HG03520 (cell line): ENCODE results near the gene CYTH1.

Source experiments
- ATAC-seq: cut with Tn5 transposase; IDR thresholded peaks from one replicate; pipeline ENCODE4 v1.9.1; 2021; ENCODE audit warnings: mild to moderate bottlenecking, moderate library complexity; ENCODE audit not compliant: unreplicated experiment

The CYTH1 gene

GRCh38 chr17:78738698-78739097 lies 43.4 kb downstream of the CYTH1 start:
- ATAC-seq, result no peak

GRCh38 chr17:78738278-78738677 lies 43.8 kb downstream of the CYTH1 start:
- no peak for ATAC-seq

GRCh38 chr17:78737332-78737731 lies 44.7 kb downstream of the CYTH1 start:
- no peak for ATAC-seq

- ATAC-seq, result peak; percentile 43
These were observed 45.5 kb downstream of the CYTH1 start for GRCh38 chr17:78736526-78737079.

- no peak for ATAC-seq
These were observed 46.1 kb downstream of the CYTH1 start for GRCh38 chr17:78735832-78736525.

- ATAC-seq, result no peak
These were observed 47.1 kb downstream of the CYTH1 start for GRCh38 chr17:78734793-78735641.

GRCh38 chr17:78732354-78732753 lies 49.7 kb downstream of the CYTH1 start:
- ATAC-seq, result no peak

GRCh38 chr17:78731904-78732303 lies 50.2 kb downstream of the CYTH1 start:
- ATAC-seq, result no peak

GRCh38 chr17:78729641-78730040 lies 52.4 kb downstream of the CYTH1 start:
- no peak for ATAC-seq

- ATAC-seq, result no peak
These were observed 53.6 kb downstream of the CYTH1 start for GRCh38 chr17:78728495-78728894.

GRCh38 chr17:78727476-78728229 lies 54.4 kb downstream of the CYTH1 start:
- ATAC-seq, result no peak

- ATAC-seq, result no peak
These were observed 55.0 kb downstream of the CYTH1 start for GRCh38 chr17:78727057-78727456.

- ATAC-seq, result no peak
These were observed 55.6 kb downstream of the CYTH1 start for GRCh38 chr17:78726513-78726912.

- peak; percentile 45 for ATAC-seq
These were observed 56.5 kb downstream of the CYTH1 start for GRCh38 chr17:78725448-78726021.

GRCh38 chr17:78724999-78725398 lies 57.1 kb downstream of the CYTH1 start:
- ATAC-seq, result no peak

GRCh38 chr17:78724544-78724943 lies 57.5 kb downstream of the CYTH1 start:
- no peak for ATAC-seq

GRCh38 chr17:78723957-78724356 lies 58.1 kb downstream of the CYTH1 start:
- no peak for ATAC-seq

GRCh38 chr17:78723001-78723796 lies 58.9 kb downstream of the CYTH1 start:
- no peak for ATAC-seq

GRCh38 chr17:78722246-78722761 lies 59.8 kb downstream of the CYTH1 start:
- no peak for ATAC-seq
